Activated naive CD4-positive, alpha-beta T cell treated with anti-CD3 and anti-CD28 coated beads for 36 hours (primary cell): ENCODE results near the gene EMC6. TPM values are rescaled to one million over a fixed set of nuclear protein-coding genes. Genes with fewer than 3 reads are reported as not detected.

Experiments
- total RNA-seq, 2 experiments: library from RNA; stranded (reverse); gene quantifications; one replicate each; pipeline ENCODE4 v1.2.3, GENCODE V29; 2021

Gene EMC6
- total RNA-seq, 2 experiments from 2014 or later = 41.8 to 44.0 TPM

Other genes starting within 250 kb of the EMC6 start
- gene OR1E2, start 235.0 kb upstream of the EMC6 start, total RNA-seq = not detected
- gene SPATA22, start 197.0 kb upstream of the EMC6 start, total RNA-seq = not detected
- gene ASPA, start 192.8 kb upstream of the EMC6 start, total RNA-seq = under 1 TPM in 1 of 2 experiments, not detected in 1; 0.29 TPM
- under 1 TPM; 0.72 to 0.77 TPM for gene TRPV3, start 111.0 kb upstream of the EMC6 start, total RNA-seq
- 1 to 10 TPM in 1 of 2 experiments, under 1 TPM in 1; 0.96 to 1.0 TPM for gene TRPV1, start 59.4 kb upstream of the EMC6 start, total RNA-seq
- gene SHPK, start 32.6 kb upstream of the EMC6 start, total RNA-seq = 1 to 10 TPM; 6.9 to 7.5 TPM
- gene CTNS, start 32.1 kb upstream of the EMC6 start, total RNA-seq = 1 to 10 TPM; 4.5 TPM
- gene TAX1BP3, start 234 bp upstream of the EMC6 start, total RNA-seq = 10 to 100 TPM; 17.7 to 19.3 TPM
- gene P2RX5, start 27.3 kb downstream of the EMC6 start, total RNA-seq = 10 to 100 TPM; 45.2 to 47.4 TPM
- gene HASPIN, start 55.1 kb downstream of the EMC6 start, total RNA-seq = 10 to 100 TPM; 20.5 to 21.8 TPM
- 10 to 100 TPM; 31.7 to 32.4 TPM for gene ITGAE, start 132.4 kb downstream of the EMC6 start, total RNA-seq
- gene NCBP3, start 177.4 kb downstream of the EMC6 start, total RNA-seq = 10 to 100 TPM; 33.9 to 40.4 TPM
- 1 to 10 TPM; 2.4 to 2.7 TPM for gene CAMKK1, start 224.2 kb downstream of the EMC6 start, total RNA-seq
- under 1 TPM; 0.10 to 0.17 TPM for gene P2RX1, start 247.7 kb downstream of the EMC6 start, total RNA-seq